Measurements from ENCODE around the gene TSKU.
"Not testable (repeated sequence)": the region's sequence is repeated elsewhere in the genome, so short reads cannot be mapped to it uniquely, and the experiment has no call there.

The TSKU gene

GRCh38 chr11:76801736-76802135, 18.6 kb downstream of the TSKU start:
- no peak for DNase-seq (ENCODE audit: low spot score)

DNA sequence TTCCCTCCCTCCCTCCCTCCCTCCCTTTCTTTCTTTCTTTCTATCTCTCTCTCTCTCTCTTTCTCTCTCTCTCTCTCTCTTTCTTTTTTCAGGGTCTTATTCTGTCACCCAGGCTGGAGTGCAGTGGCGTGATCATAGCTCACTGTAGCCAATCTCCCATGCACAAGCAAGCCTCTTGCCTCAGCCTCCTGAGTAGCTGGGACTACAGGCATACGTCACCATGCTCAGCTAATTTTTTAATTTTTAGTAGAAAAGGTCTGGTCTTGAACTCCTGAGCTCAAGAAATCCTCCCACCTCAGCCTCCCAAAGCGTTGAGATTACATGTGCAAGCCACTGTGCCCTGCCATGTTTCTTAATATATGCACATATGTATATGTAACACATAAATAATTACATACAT, 19.0 kb downstream of the TSKU start:
- no peak for DNase-seq (ENCODE audit: low spot score)

GRCh38 chr11:76802621-76803020, 19.5 kb downstream of the TSKU start:
- no peak for DNase-seq (ENCODE audit: low spot score)

- DNase-seq (ENCODE audit: low spot score) = no peak
Measured at GRCh38 chr11:76803023-76803422, 19.9 kb downstream of the TSKU start.

- DNase-seq (ENCODE audit: low spot score) = no peak
Measured at GRCh38 chr11:76803811-76804600, 20.9 kb downstream of the TSKU start.

DNA sequence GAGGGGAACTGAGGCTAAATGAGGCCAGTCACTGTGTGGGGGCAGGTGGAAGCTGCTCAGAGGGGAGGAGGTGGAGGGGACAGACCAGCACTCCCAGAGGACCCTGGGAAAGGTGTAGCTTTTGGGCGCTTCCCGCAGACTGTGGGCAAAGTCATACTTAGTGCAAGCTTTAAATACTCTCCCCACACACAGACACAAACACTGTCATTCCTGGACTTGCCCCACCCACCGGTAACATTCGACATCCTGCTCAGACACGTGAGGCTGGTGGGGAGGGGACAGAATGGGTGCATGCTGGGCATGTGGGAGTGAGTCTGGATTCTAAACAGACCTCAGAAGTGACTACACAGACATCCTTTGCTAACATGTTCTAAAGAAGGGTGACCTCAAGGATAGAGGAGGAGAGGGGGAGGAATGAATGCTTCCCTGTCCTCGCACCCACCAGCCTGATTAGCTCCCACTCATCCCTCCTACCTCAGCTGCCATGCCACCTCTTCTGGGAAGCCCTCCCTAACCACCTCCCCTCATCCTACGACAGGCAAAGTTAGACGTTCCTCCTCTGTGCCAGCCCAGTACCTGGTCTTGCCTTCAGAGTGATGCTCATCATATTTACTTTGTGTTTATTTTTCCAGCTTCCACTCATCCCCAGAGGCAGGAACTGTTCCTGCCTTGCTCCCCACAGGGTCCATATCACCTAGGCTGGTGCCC, 22.2 kb downstream of the TSKU start:
- no peak for DNase-seq (ENCODE audit: low spot score)

- no peak for DNase-seq (ENCODE audit: low spot score)
Measured at GRCh38 chr11:76806131-76806530, 23.0 kb downstream of the TSKU start.

DNA sequence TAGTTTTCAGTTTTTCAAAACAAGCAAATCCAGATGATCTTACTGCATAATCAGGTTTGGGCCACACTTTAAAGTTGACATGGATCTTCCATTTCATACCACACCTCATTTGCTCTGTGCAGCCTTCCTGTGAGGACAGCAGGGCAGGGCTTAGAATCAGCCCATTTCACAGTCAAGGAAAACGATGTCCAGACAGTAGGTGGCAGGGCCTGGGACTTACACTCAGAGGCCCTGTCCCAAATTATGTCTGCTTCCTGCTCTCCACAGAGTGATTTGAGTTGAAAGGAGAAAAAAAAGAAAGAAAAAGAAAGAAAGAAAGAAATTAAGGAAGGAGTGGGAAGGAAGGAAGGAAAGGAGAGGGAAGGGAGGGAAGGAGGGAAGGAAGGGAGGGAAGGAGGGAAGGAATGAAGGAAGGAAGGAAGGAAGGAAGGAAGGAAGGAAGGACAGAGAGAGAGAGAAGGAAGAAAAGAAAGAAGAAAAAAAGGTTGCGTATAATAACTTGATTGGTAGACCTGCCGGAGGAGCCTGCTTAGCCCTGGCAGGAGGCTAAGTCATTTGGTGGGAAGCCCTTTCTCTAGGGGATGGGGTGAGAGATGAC, 23.6 kb downstream of the TSKU start:
- DNase-seq (ENCODE audit: low spot score) = no peak

- DNase-seq (ENCODE audit: low spot score) = peak; percentile 84
Measured at GRCh38 chr11:76807206-76807875, 24.2 kb downstream of the TSKU start.

GRCh38 chr11:76808171-76808570, 25.0 kb downstream of the TSKU start:
- DNase-seq (ENCODE audit: low spot score) = no peak

- no peak for DNase-seq (ENCODE audit: low spot score)
Measured at GRCh38 chr11:76808996-76809395, 25.8 kb downstream of the TSKU start.

- DNase-seq (ENCODE audit: low spot score) = no peak
Measured at GRCh38 chr11:76810151-76810853, 27.1 kb downstream of the TSKU start.

DNA sequence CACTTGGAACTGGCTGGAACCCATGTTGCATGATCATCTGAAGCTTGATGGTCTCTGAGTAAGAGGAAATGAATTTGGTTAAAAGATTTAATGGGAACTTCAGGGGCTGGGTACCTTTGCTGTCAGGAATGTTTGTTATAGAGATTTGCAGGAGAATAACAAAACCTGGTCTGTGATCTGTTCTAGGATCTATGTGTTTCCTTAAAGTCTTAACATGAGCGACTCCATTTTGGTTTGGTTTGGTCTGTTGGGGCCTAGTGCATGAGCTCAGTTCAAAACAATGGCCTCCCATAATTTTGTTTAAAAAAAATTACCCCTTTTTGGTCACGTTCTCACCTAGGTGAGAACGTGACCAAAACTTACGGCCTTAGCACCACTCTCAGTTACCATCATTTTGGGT, 28.1 kb downstream of the TSKU start:
- no peak for DNase-seq (ENCODE audit: low spot score)

DNA sequence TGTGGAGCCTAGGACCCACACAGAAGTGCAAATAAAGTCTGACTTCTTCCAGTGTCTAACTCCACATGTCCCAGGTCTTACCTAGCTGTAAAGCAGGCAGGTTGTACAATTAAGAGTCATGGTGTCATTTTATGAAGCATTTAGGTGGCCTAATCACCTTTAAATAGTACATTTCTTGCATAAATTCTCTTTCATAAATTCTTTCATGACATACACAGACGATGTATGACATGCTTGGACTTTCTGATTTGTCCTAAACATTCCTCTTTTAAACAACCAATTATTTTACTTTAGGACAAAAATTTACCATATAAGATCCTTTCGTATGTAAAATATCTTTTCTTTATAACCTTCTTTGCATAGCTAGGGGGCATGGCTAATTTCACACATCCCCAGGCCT, 31.3 kb downstream of the TSKU start:
- no peak for DNase-seq (ENCODE audit: low spot score)

- not testable (repeated sequence) for DNase-seq (ENCODE audit: low spot score)
Measured at GRCh38 chr11:76815678-76816077, 32.5 kb downstream of the TSKU start.

GRCh38 chr11:76820184-76820566, 37.0 kb downstream of the TSKU start:
- DNase-seq (ENCODE audit: low spot score) = no peak

DNA sequence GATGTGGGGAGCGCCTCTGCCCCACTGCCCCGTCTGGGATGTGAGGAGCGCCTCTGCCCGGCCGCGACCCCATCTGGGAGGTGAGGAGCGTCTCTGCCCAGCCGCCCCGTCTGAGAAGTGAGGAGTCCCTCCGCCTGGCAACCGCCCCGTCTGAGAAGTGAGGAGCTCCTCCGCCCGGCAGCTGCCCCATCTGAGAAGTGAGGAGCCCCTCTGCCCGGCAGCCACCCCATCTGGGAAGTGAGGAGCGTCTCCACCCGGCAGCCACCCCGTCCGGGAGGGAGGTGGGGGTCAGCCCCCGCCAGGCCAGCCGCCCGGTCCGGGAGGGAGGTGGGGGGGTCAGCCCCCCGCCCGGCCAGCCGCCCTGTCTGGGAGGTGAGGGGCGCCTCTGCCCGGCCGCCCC, 38.2 kb downstream of the TSKU start:
- not testable (repeated sequence) for DNase-seq (ENCODE audit: low spot score)

- DNase-seq (ENCODE audit: low spot score) = no peak
Measured at GRCh38 chr11:76822406-76822805, 39.2 kb downstream of the TSKU start.

GRCh38 chr11:76823481-76824028, 40.4 kb downstream of the TSKU start:
- no peak for DNase-seq (ENCODE audit: low spot score)

DNA sequence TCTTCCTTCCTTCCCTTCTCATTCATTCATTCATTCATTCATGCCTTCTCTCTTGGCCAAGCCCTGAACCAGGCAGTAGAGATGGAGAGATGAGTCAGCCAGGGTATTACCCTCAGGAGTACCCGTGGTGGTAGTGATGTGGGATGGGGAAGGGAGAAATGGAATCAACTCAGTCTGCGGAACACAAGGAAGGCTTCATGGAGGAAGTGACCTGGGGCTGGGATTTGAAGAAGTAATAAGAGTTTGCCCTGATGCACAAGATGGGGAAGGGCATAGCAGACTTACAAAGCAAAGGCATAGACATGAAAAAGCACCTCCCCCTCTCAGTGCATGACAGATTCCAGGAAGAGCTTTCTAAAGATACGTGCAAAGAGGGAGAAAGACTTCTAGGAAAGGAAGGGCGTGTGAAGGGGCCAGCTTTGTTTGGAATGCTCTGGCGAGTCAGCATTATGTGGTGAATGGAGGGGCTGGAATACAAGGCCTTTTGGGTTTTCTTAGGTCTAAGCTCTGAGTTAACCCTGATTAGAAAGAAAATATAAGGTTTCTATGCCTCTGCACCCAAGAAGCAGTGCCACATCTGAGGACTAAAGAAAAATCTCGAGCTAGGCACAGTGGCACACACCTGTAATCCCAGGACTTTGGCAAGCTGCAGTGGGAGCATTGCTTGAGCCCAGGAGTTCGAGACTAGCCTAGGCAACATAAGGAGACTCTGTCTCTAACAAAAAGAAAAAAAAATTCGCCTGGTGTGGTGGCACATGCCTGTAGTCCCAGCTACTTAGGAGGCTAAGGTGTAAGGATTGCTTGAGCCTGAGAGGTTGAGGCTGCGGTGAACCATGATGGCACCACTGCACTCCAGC, 41.2 kb downstream of the TSKU start:
- no peak for DNase-seq (ENCODE audit: low spot score)

Data from cerebellar cortex (tissue), 1 donor.